ENCODE data around the gene HRH4.

Gene HRH4

DNA sequence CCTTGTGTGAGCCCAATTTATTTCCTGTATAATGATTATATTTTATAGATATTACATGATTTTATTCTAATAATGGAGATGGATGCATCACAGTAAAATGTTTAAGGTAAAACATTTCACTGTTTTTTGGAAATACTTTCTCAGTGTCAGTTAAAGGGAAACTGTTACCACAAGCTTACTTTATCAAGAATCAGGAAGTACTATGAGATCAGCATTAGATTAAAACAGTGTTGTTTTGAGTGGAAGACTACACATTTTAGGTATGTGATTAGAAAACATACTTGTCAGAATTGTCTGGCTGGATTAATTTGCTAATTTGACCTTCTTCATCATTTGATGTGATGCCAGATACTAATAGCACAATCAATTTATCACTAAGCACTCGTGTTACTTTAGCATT lies at the start of gene HRH4:
TSS of gene HRH4 (plus strand) at position 250 of the 400 bp plus-strand sequence. CDS start at position 342, 92 bp downstream.
- Histone ChIP-seq H3K4me1 (ENCODE audit: control insufficient read depth in 1 of 2, insufficient read depth in 1 of 2, low read depth in 1 of 2, low read length in 1 of 2) (peaks cover 56 to 60% of the 10 kb centered on the region in 2 experiments), H3K27me3 (no peaks in the 10 kb centered on the region), H3K4me3 (ENCODE audit: low read depth in 1 of 2, low read length in 1 of 2) (no peak within 1 kb of the TSS), H3K36me3 (no peaks in the 10 kb centered on the region), H3K27ac (peak within 1 kb of the TSS; percentile 84), H3K9me3 (no peaks in the 10 kb centered on the region)
- TF ChIP-seq, protein P1, sequence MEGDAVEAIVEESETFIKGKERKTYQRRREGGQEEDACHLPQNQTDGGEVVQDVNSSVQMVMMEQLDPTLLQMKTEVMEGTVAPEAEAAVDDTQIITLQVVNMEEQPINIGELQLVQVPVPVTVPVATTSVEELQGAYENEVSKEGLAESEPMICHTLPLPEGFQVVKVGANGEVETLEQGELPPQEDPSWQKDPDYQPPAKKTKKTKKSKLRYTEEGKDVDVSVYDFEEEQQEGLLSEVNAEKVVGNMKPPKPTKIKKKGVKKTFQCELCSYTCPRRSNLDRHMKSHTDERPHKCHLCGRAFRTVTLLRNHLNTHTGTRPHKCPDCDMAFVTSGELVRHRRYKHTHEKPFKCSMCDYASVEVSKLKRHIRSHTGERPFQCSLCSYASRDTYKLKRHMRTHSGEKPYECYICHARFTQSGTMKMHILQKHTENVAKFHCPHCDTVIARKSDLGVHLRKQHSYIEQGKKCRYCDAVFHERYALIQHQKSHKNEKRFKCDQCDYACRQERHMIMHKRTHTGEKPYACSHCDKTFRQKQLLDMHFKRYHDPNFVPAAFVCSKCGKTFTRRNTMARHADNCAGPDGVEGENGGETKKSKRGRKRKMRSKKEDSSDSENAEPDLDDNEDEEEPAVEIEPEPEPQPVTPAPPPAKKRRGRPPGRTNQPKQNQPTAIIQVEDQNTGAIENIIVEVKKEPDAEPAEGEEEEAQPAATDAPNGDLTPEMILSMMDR (IDR thresholded peaks at IDR 0.05) = no peak

- Histone ChIP-seq H3K27me3 (no peaks in the 10 kb centered on the region), H3K27ac (no peak overlapping the region), H3K36me3 (no peaks in the 10 kb centered on the region), H3K4me1 (ENCODE audit: control insufficient read depth in 1 of 2, insufficient read depth in 1 of 2, low read depth in 1 of 2, low read length in 1 of 2) (no peaks in the 10 kb centered on the region), H3K9me3 (no peaks in the 10 kb centered on the region), H3K4me3 (ENCODE audit: low read depth in 1 of 2, low read length in 1 of 2) (no peak overlapping the region)
- TF ChIP-seq, protein P1 (IDR thresholded peaks at IDR 0.05) = no peak
These were observed 47.3 kb upstream of the HRH4 start for GRCh38 chr18:24413148-24413547.

DNA sequence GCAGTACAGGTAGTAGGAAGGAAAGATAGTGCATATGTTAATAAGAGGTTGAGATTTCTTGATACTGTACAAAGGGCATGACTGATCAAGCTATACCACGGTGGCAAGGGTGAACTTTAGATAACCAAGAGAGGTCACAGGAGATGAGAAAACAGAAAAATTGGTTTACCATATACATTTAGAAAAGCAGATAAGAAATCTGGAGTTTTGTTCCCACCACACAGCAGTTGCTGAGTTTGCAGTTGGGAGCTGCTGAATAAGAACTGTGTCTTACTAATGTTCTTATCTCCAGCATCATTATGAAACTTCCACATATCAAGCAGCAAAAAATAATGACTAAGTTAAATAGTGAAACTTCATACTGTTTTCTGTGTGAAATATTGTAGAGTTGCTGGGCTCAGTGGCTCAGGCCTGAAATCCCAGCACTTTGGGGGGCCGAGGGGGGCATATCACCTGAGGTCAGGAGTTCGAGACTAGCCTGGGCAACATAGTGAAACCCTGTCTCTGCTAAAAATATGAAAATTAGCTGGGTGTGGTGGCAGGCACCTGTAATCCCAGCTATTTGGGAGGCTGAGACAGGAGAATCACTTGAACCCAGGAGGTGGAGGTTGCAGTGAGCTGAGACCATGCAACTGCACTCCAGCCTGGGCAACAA lies 46.0 kb upstream of the HRH4 start:
- H3K4me1 ChIP-seq (ENCODE audit: control insufficient read depth in 1 of 2, insufficient read depth in 1 of 2, low read depth in 1 of 2, low read length in 1 of 2) = no peaks in the 10 kb centered on the region
- H3K9me3 ChIP-seq = no peaks in the 10 kb centered on the region
- TF ChIP-seq, protein P1 (IDR thresholded peaks at IDR 0.05) = no peak
- H3K36me3 ChIP-seq = no peaks in the 10 kb centered on the region
- no peaks in the 10 kb centered on the region for H3K27me3 ChIP-seq
- H3K27ac ChIP-seq = no peak overlapping the region
- no peak overlapping the region for H3K4me3 ChIP-seq (ENCODE audit: low read depth in 1 of 2, low read length in 1 of 2)

GRCh38 chr18:24417480-24417879 lies 43.0 kb upstream of the HRH4 start:
- TF ChIP-seq, protein P1 (IDR thresholded peaks at IDR 0.05) = no peak

GRCh38 chr18:24420551-24420950 lies 39.9 kb upstream of the HRH4 start:
- Histone ChIP-seq H3K27ac (no peak overlapping the region), H3K9me3 (no peaks in the 10 kb centered on the region), H3K36me3 (no peaks in the 10 kb centered on the region), H3K4me1 (ENCODE audit: control insufficient read depth in 1 of 2, insufficient read depth in 1 of 2, low read depth in 1 of 2, low read length in 1 of 2) (no peaks in the 10 kb centered on the region), H3K27me3 (peaks cover 23% of the 10 kb centered on the region), H3K4me3 (ENCODE audit: low read depth in 1 of 2, low read length in 1 of 2) (no peak overlapping the region)
- TF ChIP-seq, protein P1 (IDR thresholded peaks at IDR 0.05) = no peak

More at GRCh38 chr18:24417480-24417879, 43.0 kb upstream of the HRH4 start:
- Histone ChIP-seq H3K9me3 (no peaks in the 10 kb centered on the region), H3K27me3 (no peaks in the 10 kb centered on the region), H3K36me3 (no peaks in the 10 kb centered on the region), H3K27ac (no peak overlapping the region), H3K4me3 (ENCODE audit: low read depth in 1 of 2, low read length in 1 of 2) (no peak overlapping the region), H3K4me1 (ENCODE audit: control insufficient read depth in 1 of 2, insufficient read depth in 1 of 2, low read depth in 1 of 2, low read length in 1 of 2) (no peaks in the 10 kb centered on the region)
